ENCODE data around the gene WRAP53. TPM values are rescaled to one million over a fixed set of nuclear protein-coding genes. Genes with fewer than 3 reads are reported as not detected.
"Not testable (repeated sequence)": the region's sequence is repeated elsewhere in the genome, so short reads cannot be mapped to it uniquely, and the experiment has no call there.

WRAP53 gene
- total RNA-seq, result 10 to 100 TPM in 1 of 4 donors, 1 to 10 TPM in 3; 3.7 to 33.0 (median 6.0) TPM

DNA sequence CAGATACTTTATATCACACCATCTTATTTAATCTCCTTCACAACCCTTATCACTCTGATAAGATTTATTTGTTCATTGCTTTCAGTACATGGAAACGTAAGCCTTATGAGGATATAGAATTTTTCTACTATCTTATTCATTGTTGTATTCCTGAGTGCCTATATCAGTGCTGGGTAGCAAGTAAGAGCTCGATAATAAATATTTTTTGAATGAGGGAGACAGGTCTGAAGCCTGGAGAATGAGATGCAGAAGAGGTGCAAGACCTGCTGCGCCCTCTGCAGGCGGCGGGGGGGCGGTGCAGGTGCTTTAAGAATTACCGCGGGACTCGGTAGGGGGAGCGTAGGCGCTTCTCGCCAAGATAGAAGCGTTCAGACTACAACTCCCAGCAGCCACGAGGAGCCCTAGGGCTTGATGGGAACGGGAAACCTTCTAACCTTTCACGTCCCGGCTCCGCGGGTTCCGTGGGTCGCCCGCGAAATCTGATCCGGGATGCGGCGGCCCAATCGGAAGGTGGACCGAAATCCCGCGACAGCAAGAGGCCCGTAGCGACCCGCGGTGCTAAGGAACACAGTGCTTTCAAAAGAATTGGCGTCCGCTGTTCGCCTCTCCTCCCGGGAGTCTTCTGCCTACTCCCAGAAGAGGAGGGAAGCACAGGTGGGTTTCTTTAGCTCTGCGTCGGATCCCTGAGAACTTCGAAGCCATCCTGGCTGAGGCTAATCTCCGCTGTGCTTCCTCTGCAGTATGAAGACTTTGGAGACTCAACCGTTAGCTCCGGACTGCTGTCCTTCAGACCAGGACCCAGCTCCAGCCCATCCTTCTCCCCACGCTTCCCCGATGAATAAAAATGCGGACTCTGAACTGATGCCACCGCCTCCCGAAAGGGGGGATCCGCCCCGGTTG is at the start of gene WRAP53:
Gene WRAP53 (plus strand): TSS at position 570 of the 900 bp plus-strand sequence. CDS start 172 bp downstream, at position 742.
- Histone ChIP-seq H3K4me3 (peak within 1 kb of the TSS; percentile 62 to 93 (median 82)), H3K36me3 (no peaks in the 10 kb centered on the region), H3K27me3 (no peaks in the 10 kb centered on the region), H3K27ac (peak within 1 kb of the TSS; percentile 95 to 99 (median 98)), H3K9me3 (no peaks in the 10 kb centered on the region), H3K4me1 (peaks cover 15 to 38% (median 25%) of the 10 kb centered on the region in 4 donors)
- WGBS, 2 donors (ENCODE audit: low coverage in 1 of 2), result 0 to 3% methylated on average over 3 to 46 of the region's 51 CpGs
- intact Hi-C loops (cut with DNase I; ENCODE audit: low total_unique reads), result loop anchor here (5.0 kb wide), 1 partner anchor 56 kb away; the partner anchor contains the start of gene SHBG
- TF ChIP-seq EP300 (IDR thresholded peaks at IDR 0.05; ENCODE audit: low read depth) (no peak), POLR2A (IDR thresholded peaks at IDR 0.05) (no peak), POLR2AphosphoS5 (IDR thresholded peaks at IDR 0.05) (peak; percentile 24 to 52 (median 52))
- TF ChIP-seq, protein P1, sequence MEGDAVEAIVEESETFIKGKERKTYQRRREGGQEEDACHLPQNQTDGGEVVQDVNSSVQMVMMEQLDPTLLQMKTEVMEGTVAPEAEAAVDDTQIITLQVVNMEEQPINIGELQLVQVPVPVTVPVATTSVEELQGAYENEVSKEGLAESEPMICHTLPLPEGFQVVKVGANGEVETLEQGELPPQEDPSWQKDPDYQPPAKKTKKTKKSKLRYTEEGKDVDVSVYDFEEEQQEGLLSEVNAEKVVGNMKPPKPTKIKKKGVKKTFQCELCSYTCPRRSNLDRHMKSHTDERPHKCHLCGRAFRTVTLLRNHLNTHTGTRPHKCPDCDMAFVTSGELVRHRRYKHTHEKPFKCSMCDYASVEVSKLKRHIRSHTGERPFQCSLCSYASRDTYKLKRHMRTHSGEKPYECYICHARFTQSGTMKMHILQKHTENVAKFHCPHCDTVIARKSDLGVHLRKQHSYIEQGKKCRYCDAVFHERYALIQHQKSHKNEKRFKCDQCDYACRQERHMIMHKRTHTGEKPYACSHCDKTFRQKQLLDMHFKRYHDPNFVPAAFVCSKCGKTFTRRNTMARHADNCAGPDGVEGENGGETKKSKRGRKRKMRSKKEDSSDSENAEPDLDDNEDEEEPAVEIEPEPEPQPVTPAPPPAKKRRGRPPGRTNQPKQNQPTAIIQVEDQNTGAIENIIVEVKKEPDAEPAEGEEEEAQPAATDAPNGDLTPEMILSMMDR (IDR thresholded peaks at IDR 0.05), result peak; percentile 98 to 100 (median 99)
- in situ Hi-C loops (cut with MboI; ENCODE audit: low pct_ligation_motif_present in 1 of 4, low pct_unique_long_range_greater_than_20kb in 1 of 4, low sequenced_read_pairs in 3 of 4), result loop anchor here in 2 of 4 donors (5.0 to 10.0 kb wide), 2 partner anchors 53 to 56 kb away; partner anchors contain the start of gene SHBG (in 2 of the 2)
- peak; percentile 97 for DNase-seq

DNA sequence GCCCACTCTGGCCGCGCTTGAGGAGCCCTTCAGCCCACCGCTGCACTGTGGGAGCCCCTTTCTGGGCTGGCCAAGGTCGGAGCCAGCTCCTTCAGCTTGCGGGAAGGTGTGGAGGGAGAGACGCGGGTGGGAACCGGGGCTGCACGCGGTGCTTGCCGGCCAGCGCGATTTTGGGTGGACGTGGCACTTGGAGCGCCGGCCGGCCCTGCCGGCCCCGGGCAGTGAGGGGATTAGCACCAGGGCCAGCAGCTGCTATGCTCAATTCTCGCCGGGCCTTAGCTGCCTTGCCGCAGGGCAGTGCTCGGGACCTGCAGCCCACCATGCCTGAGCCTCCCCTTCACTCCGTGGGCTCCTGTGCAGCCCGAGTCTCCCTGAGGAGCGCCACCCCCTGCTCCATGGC is 47.5 kb upstream of the WRAP53 start:
- WGBS, 2 donors (ENCODE audit: low coverage in 1 of 2), result 93% methylated on average over 19 of the region's 26 CpGs; no CpG with 5 or more reads in 1 of the 2 donors

DNA sequence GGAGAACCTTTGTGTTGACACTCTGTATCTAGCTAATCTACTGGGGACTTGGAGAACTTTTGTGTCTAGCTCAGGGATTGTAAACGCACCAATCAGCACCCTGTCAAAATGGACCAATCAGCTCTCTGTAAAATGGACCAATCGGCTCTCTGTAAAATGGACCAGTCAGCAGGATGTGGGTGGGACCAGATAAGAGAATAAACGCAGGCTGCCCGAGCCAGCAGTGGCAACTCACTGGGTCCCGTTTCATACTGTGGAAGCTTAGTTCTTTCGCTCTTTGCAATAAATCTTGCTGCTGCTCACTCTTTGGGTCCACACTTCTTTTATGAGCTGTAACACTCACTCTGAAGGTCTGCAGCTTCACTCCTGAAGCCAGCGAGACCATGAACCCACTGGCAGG is 46.6 kb upstream of the WRAP53 start:
- H3K4me3 ChIP-seq; H3K27me3 ChIP-seq; H3K9me3 ChIP-seq; intact Hi-C loops (cut with DNase I; ENCODE audit: low total_unique reads); H3K27ac ChIP-seq; H3K4me1 ChIP-seq; DNase-seq; H3K36me3 ChIP-seq; in situ Hi-C loops (cut with MboI; ENCODE audit: low pct_ligation_motif_present in 1 of 4, low pct_unique_long_range_greater_than_20kb in 1 of 4, low sequenced_read_pairs in 3 of 4): not testable (repeated sequence)
- 57 to 80% methylated on average over 1 to 6 of the region's 7 CpGs for WGBS, 2 donors (ENCODE audit: low coverage in 1 of 2)

More for the DNA sequence above, 47.5 kb upstream of the WRAP53 start:
- Histone ChIP-seq H3K27ac (no peak overlapping the region), H3K27me3 (peaks cover 4% of the 10 kb centered on the region), H3K4me1 (no peaks in the 10 kb centered on the region), H3K4me3 (no peak overlapping the region), H3K36me3 (no peaks in the 10 kb centered on the region), H3K9me3 (no peaks in the 10 kb centered on the region)
- no peak for TF ChIP-seq EP300 (IDR thresholded peaks at IDR 0.05; ENCODE audit: low read depth)
- TF ChIP-seq, protein P1 (IDR thresholded peaks at IDR 0.05), result no peak
- TF ChIP-seq POLR2A (IDR thresholded peaks at IDR 0.05), result no peak
- no peak for TF ChIP-seq POLR2AphosphoS5 (IDR thresholded peaks at IDR 0.05)
- in situ Hi-C loops (cut with MboI; ENCODE audit: low pct_ligation_motif_present in 1 of 4, low pct_unique_long_range_greater_than_20kb in 1 of 4, low sequenced_read_pairs in 3 of 4) (no loop called here), intact Hi-C loops (cut with DNase I; ENCODE audit: low total_unique reads) (no loop called here)
- DNase-seq, result no peak

DNA sequence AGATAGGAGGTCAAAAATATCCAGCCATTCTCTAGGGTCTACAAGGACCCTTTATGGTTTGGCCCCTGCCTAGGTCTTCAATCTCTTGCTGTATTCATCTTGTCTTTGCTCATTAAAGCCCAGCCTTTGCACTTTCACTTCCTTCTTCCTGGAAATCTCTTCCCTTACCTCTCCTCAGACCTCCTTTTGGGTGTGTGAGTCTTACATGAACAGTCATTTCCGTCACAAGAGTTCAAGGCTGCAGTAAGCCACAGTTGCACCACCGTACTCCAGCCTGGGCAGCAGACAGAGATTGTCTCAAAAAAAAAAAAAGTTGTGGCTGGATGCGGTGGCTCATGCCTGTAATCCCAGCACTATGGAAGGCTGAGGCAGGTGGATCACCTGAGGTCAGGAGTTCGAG is 43.5 kb upstream of the WRAP53 start:
- TF ChIP-seq POLR2A (IDR thresholded peaks at IDR 0.05), result no peak
- TF ChIP-seq, protein P1 (IDR thresholded peaks at IDR 0.05), result no peak
- no peak for TF ChIP-seq POLR2AphosphoS5 (IDR thresholded peaks at IDR 0.05)
- TF ChIP-seq EP300 (IDR thresholded peaks at IDR 0.05; ENCODE audit: low read depth), result no peak
- in situ Hi-C loops (cut with MboI; ENCODE audit: low pct_ligation_motif_present in 1 of 4, low pct_unique_long_range_greater_than_20kb in 1 of 4, low sequenced_read_pairs in 3 of 4), result no loop called here
- Histone ChIP-seq H3K4me3 (no peak overlapping the region), H3K27me3 (peaks cover 18% of the 10 kb centered on the region), H3K27ac (no peak overlapping the region), H3K4me1 (no peaks in the 10 kb centered on the region), H3K9me3 (no peaks in the 10 kb centered on the region), H3K36me3 (no peaks in the 10 kb centered on the region)
- WGBS, 2 donors (ENCODE audit: low coverage in 1 of 2), result 72% methylated on average over 4 of the region's 4 CpGs; no CpG with 5 or more reads in 1 of the 2 donors
- intact Hi-C loops (cut with DNase I; ENCODE audit: low total_unique reads), result no loop called here
- no peak for DNase-seq

All from transverse colon (tissue), 4 donors.